Panc1 (cell line): ENCODE data around the gene GOSR1. TPM values are rescaled to one million over a fixed set of nuclear protein-coding genes. Genes with fewer than 3 reads are reported as not detected.
"Not testable (repeated sequence)": the region's sequence is repeated elsewhere in the genome, so short reads cannot be mapped to it uniquely, and the experiment has no call there.

Experiments used
- ATAC-seq: fragments of 200-7000 bp; cut with Tn5 transposase; 2 replicates; pipeline ENCODE4 v1.9.1; 2020; ENCODE audit warnings: mild to moderate bottlenecking, moderate library complexity
- BruUV-seq: library from RNA; stranded (reverse); fragments of 400-500 nt; replicated peaks from 2 replicates; lab custom pipeline; 2021; lab: Mats Ljungman, UMichigan
- CTCF ChIA-PET: fragments of 300-600 bp; sonication (Branson Sonifier 250); formaldehyde crosslinking; loops from one replicate; lab custom pipeline; 2022; ENCODE audit warnings: antibody characterized with exemption; lab: Charles Lee
- POLR2A ChIA-PET: fragments of 300-600 bp; sonication (Branson Sonifier 250); formaldehyde crosslinking; loops from one replicate; lab custom pipeline; 2022; ENCODE audit warnings: antibody characterized with exemption; lab: Charles Lee
- DNase-seq: peaks from one replicate; pipeline ENCODE4 v3.0.0-alpha.2; 2010; ENCODE audit warnings: low read depth, low spot score
- H3K27ac ChIP-seq: 2 replicates; pipeline ENCODE4 v1.5.1; 2011; ENCODE audit warnings: mild to moderate bottlenecking, low read length, inconsistent platforms
- H3K27me3 ChIP-seq: fragments of 200-500 bp; sonication (Bioruptor generic); 2 replicates; pipeline ENCODE4 v1.6.0; 2014; ENCODE audit warnings: low read length, inconsistent platforms; ENCODE audit not compliant: control insufficient read depth, insufficient read depth
- H3K36me3 ChIP-seq: fragments of 200-500 bp; sonication (Bioruptor generic); 2 replicates; pipeline ENCODE4 v1.5.1; 2014; ENCODE audit warnings: inconsistent platforms, mild to moderate bottlenecking, low read length, moderate library complexity; ENCODE audit not compliant: control insufficient read depth, insufficient read depth
- H3K4me1 ChIP-seq: 2 replicates; pipeline ENCODE4 v1.5.1; 2011; ENCODE audit warnings: inconsistent platforms, mild to moderate bottlenecking, low read length, moderate library complexity; ENCODE audit not compliant: control insufficient read depth, insufficient read depth
- H3K4me3 ChIP-seq, 2 experiments: 2 replicates each; pipeline ENCODE4 v1.5.1; 2011 to 2012; ENCODE audit warnings: low read depth in 2 of 2, low read length in 2 of 2, mild to moderate bottlenecking in 2 of 2, inconsistent platforms in 1 of 2, moderate library complexity in 1 of 2
- H3K9me3 ChIP-seq: fragments of 200-500 bp; sonication (Bioruptor generic); 2 replicates; pipeline ENCODE4 v1.5.1; 2014; ENCODE audit warnings: low read depth, mild to moderate bottlenecking, inconsistent platforms, low read length, moderate library complexity; ENCODE audit not compliant: control insufficient read depth, insufficient read depth
- POLR2AphosphoS5 ChIP-seq: IDR thresholded peaks from 2 replicates; pipeline ENCODE4 v1.6.1; 2012; ENCODE audit warnings: mild to moderate bottlenecking, low read depth, low read length, moderate library complexity
- SIN3A ChIP-seq: IDR thresholded peaks from 2 replicates; pipeline ENCODE4 v1.6.1; 2012; ENCODE audit warnings: low read depth, mild to moderate bottlenecking, low read length, moderate library complexity, borderline replicate concordance; ENCODE audit not compliant: insufficient read depth
- TCF7L2 ChIP-seq: IDR thresholded peaks from 2 replicates; pipeline ENCODE4 v1.6.1; 2011; ENCODE audit warnings: mild to moderate bottlenecking, low read depth, low read length, inconsistent platforms
- in situ Hi-C: cut with HindIII; loops from 2 replicates; pipeline ENCODE4 v1.10.0; 2016; ENCODE audit warnings: low sequenced_read_pairs, low pct_unique_long_range_greater_than_20kb
- intact Hi-C: fragments of 100-400 bp; cut with micrococcal nuclease; formaldehyde crosslinking; loops from one replicate; pipeline ENCODE4 v1.10.0; 2022; ENCODE audit not compliant: unreplicated experiment
- total RNA-seq: library from RNA; stranded (reverse); gene quantifications from one replicate; pipeline ENCODE4 v1.2.1, GENCODE V29; 2021; ENCODE audit not compliant: unreplicated experiment
- TF ChIP-seq, protein P1 (sequence below), 2 experiments: IDR thresholded peaks; 2 replicates each; pipeline ENCODE4 v1.6.1; 2011 to 2012; ENCODE audit warnings: low read depth in 2 of 2, control low read depth in 1 of 2, low read length in 1 of 2, mild to moderate bottlenecking in 1 of 2, moderate library complexity in 1 of 2; ENCODE audit not compliant: insufficient read depth in 1 of 2
- TF ChIP-seq, protein P2 (sequence below): fragments of 450-650 bp; IDR thresholded peaks from 2 replicates; pipeline ENCODE4 v1.5.1; 2017; ENCODE audit warnings: mild to moderate bottlenecking

Gene GOSR1
- total RNA-seq, 1 experiment from 2014 or later = 68.0 TPM

DNA sequence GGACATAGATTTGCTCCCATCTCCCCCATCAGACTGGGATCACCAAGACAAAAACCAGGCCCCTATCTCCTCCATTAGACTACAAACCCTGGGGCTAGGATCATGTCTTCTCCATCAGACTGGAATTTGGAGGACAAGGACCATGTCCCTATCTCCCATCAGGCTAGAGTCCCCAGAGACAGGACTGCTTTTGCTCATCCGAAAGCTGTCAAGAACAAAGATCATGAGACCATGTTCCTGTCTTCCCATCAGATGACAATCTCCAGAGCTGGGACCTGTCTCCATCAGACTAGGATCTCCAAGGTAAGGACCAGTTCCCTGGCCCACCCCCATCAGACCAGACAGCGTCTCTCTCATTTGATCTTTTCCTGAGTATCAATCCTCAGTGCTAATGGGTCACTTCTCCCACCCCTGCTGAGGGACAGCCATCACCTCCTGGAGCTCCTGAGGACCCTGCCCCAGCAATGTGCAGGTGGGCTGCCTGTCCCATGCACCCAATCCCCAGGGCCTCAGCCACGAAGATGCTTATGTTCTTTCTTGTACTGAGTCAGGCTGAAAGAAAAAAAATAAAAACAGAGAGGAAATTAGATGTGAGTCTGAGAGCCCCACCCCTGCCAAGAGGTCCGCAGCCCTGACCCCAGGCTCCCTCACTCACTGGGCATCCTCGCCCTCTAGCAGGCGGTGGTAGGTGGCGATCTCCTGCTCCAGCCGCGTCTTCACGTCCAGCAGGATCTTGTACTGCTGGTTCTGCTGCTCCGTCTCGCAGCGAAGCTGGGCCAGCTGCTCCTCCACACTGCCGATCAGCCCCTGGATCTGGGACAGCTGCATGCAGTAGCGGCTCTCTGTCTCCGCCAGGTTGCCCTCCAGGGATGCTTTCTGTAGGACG, 90.3 kb downstream of the GOSR1 start:
- H3K27ac ChIP-seq = no peak overlapping the region
- no TSS peak for BruUV-seq
- ChIA-PET POLR2A (no interaction called here), CTCF (no interaction called here)
- TF ChIP-seq SIN3A (no peak), POLR2AphosphoS5 (no peak), TCF7L2 (no peak)
- TF ChIP-seq, protein P1, sequence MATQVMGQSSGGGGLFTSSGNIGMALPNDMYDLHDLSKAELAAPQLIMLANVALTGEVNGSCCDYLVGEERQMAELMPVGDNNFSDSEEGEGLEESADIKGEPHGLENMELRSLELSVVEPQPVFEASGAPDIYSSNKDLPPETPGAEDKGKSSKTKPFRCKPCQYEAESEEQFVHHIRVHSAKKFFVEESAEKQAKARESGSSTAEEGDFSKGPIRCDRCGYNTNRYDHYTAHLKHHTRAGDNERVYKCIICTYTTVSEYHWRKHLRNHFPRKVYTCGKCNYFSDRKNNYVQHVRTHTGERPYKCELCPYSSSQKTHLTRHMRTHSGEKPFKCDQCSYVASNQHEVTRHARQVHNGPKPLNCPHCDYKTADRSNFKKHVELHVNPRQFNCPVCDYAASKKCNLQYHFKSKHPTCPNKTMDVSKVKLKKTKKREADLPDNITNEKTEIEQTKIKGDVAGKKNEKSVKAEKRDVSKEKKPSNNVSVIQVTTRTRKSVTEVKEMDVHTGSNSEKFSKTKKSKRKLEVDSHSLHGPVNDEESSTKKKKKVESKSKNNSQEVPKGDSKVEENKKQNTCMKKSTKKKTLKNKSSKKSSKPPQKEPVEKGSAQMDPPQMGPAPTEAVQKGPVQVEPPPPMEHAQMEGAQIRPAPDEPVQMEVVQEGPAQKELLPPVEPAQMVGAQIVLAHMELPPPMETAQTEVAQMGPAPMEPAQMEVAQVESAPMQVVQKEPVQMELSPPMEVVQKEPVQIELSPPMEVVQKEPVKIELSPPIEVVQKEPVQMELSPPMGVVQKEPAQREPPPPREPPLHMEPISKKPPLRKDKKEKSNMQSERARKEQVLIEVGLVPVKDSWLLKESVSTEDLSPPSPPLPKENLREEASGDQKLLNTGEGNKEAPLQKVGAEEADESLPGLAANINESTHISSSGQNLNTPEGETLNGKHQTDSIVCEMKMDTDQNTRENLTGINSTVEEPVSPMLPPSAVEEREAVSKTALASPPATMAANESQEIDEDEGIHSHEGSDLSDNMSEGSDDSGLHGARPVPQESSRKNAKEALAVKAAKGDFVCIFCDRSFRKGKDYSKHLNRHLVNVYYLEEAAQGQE (IDR thresholded peaks at IDR 0.05; ENCODE audit: insufficient read depth in 1 of 2, low read depth in 2 of 2, low read length in 1 of 2) = no peak
- TF ChIP-seq, protein P2, sequence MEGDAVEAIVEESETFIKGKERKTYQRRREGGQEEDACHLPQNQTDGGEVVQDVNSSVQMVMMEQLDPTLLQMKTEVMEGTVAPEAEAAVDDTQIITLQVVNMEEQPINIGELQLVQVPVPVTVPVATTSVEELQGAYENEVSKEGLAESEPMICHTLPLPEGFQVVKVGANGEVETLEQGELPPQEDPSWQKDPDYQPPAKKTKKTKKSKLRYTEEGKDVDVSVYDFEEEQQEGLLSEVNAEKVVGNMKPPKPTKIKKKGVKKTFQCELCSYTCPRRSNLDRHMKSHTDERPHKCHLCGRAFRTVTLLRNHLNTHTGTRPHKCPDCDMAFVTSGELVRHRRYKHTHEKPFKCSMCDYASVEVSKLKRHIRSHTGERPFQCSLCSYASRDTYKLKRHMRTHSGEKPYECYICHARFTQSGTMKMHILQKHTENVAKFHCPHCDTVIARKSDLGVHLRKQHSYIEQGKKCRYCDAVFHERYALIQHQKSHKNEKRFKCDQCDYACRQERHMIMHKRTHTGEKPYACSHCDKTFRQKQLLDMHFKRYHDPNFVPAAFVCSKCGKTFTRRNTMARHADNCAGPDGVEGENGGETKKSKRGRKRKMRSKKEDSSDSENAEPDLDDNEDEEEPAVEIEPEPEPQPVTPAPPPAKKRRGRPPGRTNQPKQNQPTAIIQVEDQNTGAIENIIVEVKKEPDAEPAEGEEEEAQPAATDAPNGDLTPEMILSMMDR = no peak
- no peak overlapping the region for H3K4me3 ChIP-seq
- no peaks in the 10 kb centered on the region for H3K36me3 ChIP-seq
- H3K4me1 ChIP-seq = no peaks in the 10 kb centered on the region
- H3K9me3 ChIP-seq = no peaks in the 10 kb centered on the region
- ATAC-seq = no peak
- intact Hi-C loops (no loop called here), in situ Hi-C loops (no loop called here)
- DNase-seq = no peak
- H3K27me3 ChIP-seq = peaks cover 2% of the 10 kb centered on the region; the same call in 1 of the 2 replicates

DNA sequence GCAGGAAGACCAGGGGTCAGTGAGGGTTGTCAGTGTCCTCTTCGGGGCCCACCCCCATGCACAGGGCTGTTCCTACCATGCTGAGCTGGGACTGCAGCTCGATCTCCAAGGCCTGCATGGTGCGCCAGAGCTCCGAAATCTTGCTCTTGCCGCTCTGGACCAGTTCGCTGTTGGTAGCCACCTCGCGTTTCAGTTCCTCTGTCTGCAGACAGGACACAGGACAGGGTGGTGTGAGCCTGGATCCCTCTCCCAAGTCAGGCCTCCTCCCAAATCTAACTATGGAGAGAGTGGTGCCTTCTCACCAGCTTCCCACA, 90.9 kb downstream of the GOSR1 start:
- intact Hi-C loops = no loop called here
- TF ChIP-seq POLR2AphosphoS5 = no peak
- no peak for TF ChIP-seq SIN3A
- no peak for TF ChIP-seq TCF7L2
- TF ChIP-seq, protein P2 = no peak
- TF ChIP-seq, protein P1 (IDR thresholded peaks at IDR 0.05; ENCODE audit: insufficient read depth in 1 of 2, low read depth in 2 of 2, low read length in 1 of 2) = no peak
- no peak overlapping the region for H3K4me3 ChIP-seq
- no peaks in the 10 kb centered on the region for H3K9me3 ChIP-seq
- in situ Hi-C loops = no loop called here
- peaks cover 2% of the 10 kb centered on the region; the same call in 1 of the 2 replicates for H3K27me3 ChIP-seq
- ChIA-PET CTCF (no interaction called here), POLR2A (no interaction called here)
- no peaks in the 10 kb centered on the region for H3K4me1 ChIP-seq
- H3K27ac ChIP-seq = no peak overlapping the region
- no peak for DNase-seq
- no TSS peak for BruUV-seq
- no peak for ATAC-seq
- H3K36me3 ChIP-seq = no peaks in the 10 kb centered on the region

- H3K4me3 ChIP-seq, H3K27ac ChIP-seq, H3K27me3 ChIP-seq, POLR2A ChIA-PET, intact Hi-C loops, ATAC-seq, CTCF ChIA-PET, DNase-seq, H3K36me3 ChIP-seq, BruUV-seq, H3K9me3 ChIP-seq, H3K4me1 ChIP-seq, in situ Hi-C loops: not testable (repeated sequence)
Observed at GRCh38 chr17:30569531-30570175, 92.4 kb downstream of the GOSR1 start.
